Measurements from ENCODE around the gene AQP12A. TPM values are rescaled to one million over a fixed set of nuclear protein-coding genes. Genes with fewer than 3 reads are reported as not detected.

Gene AQP12A
- total RNA-seq, 2 experiments from 2014 or later, result not detected

DNA sequence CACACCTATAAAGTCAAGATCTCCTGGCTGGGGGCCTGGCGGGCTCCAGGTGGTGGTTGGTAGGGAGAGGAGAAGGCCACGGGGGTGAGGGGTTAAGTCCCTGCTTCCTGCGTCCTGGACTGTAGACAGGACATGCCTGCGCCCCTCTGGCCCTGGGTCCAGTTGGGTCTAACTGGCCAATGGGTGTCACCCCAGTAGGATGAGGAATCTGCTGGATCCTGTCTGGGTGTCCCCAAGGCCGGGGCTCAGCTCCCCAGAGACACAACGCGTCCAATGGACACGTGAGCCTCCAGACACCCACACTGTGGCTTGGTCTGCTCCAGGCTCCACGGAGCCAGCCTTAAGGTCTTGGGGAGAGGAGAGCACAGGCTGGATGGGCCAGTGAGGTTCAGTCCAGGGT, 19.6 kb downstream of the AQP12A start:
- ATAC-seq (ENCODE audit: poor library complexity) (no peak), DNase-seq (no peak)
- TF ChIP-seq, protein P1, sequence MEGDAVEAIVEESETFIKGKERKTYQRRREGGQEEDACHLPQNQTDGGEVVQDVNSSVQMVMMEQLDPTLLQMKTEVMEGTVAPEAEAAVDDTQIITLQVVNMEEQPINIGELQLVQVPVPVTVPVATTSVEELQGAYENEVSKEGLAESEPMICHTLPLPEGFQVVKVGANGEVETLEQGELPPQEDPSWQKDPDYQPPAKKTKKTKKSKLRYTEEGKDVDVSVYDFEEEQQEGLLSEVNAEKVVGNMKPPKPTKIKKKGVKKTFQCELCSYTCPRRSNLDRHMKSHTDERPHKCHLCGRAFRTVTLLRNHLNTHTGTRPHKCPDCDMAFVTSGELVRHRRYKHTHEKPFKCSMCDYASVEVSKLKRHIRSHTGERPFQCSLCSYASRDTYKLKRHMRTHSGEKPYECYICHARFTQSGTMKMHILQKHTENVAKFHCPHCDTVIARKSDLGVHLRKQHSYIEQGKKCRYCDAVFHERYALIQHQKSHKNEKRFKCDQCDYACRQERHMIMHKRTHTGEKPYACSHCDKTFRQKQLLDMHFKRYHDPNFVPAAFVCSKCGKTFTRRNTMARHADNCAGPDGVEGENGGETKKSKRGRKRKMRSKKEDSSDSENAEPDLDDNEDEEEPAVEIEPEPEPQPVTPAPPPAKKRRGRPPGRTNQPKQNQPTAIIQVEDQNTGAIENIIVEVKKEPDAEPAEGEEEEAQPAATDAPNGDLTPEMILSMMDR (IDR thresholded peaks at IDR 0.05), result no peak
- H3K36me3 Mint-ChIP-seq (ENCODE audit: low read depth), result no peaks in the 10 kb centered on the region
- no peaks in the 10 kb centered on the region for H3K27me3 ChIP-seq (ENCODE audit: control insufficient read depth in 1 of 2, insufficient read depth in 2 of 2, low read length in 2 of 2)
- no peak overlapping the region for H3K4me3 Mint-ChIP-seq
- H3K4me1 ChIP-seq (ENCODE audit: insufficient read depth, low read length), result no peaks in the 10 kb centered on the region
- no peaks in the 10 kb centered on the region for H3K36me3 ChIP-seq (ENCODE audit: insufficient read depth, low read length)
- intact Hi-C loops (cut with DNase I, micrococcal nuclease), result loop anchor here in 1 of 2 experiments (10.0 kb wide), 1 partner anchor 46 kb away; no protein-coding TSS in a partner anchor
- H3K9me3 ChIP-seq (ENCODE audit: control insufficient read depth in 1 of 2, insufficient read depth in 1 of 2, low read length in 2 of 2), result no peaks in the 10 kb centered on the region
- no peak overlapping the region for H3K27ac ChIP-seq (ENCODE audit: low read depth in 1 of 2, low read length in 2 of 2)
- peaks cover 4% of the 10 kb centered on the region for H3K27me3 Mint-ChIP-seq
- H3K9me3 Mint-ChIP-seq, result no peaks in the 10 kb centered on the region
- no peak overlapping the region for H3K27ac Mint-ChIP-seq
- CTCF ChIA-PET, result no interaction called here
- no peaks in the 10 kb centered on the region for H3K4me1 Mint-ChIP-seq (ENCODE audit: low read depth)
- POLR2A ChIA-PET, result no interaction called here
- H3K4me3 ChIP-seq (ENCODE audit: low read length), result no peak overlapping the region

DNA sequence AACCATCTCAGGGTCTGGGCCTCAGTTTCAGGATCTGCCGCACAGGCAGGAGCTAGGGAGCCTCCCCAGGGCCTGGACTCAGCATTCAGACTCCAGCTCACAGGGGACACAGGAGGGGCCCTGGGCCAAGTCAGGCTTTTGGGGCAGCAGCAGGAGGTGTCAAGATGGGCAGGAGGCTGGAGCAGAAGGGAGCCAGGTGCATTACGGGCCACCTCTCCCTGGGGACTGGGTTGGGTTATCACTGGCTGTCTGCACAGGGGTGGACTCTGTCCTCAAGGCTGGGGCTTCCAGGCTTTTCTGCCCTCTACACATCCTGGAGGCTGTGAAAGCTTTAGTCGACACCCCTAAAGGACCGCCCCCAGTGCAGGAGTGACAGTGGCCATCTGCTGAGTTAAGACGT, 20.0 kb downstream of the AQP12A start:
- Histone ChIP-seq H3K27ac (ENCODE audit: low read depth in 1 of 2, low read length in 2 of 2) (no peak overlapping the region), H3K9me3 (ENCODE audit: control insufficient read depth in 1 of 2, insufficient read depth in 1 of 2, low read length in 2 of 2) (no peaks in the 10 kb centered on the region), H3K4me1 (ENCODE audit: insufficient read depth, low read length) (no peaks in the 10 kb centered on the region), H3K4me3 (ENCODE audit: low read length) (no peak overlapping the region), H3K27me3 (ENCODE audit: control insufficient read depth in 1 of 2, insufficient read depth in 2 of 2, low read length in 2 of 2) (no peaks in the 10 kb centered on the region), H3K36me3 (ENCODE audit: insufficient read depth, low read length) (no peaks in the 10 kb centered on the region)
- ATAC-seq (ENCODE audit: poor library complexity) (no peak), DNase-seq (no peak)
- Mint-ChIP-seq H3K27ac (no peak overlapping the region), H3K4me3 (no peak overlapping the region), H3K4me1 (ENCODE audit: low read depth) (no peaks in the 10 kb centered on the region), H3K9me3 (no peaks in the 10 kb centered on the region), H3K36me3 (ENCODE audit: low read depth) (no peaks in the 10 kb centered on the region), H3K27me3 (peaks cover 4% of the 10 kb centered on the region)
- intact Hi-C loops (cut with DNase I, micrococcal nuclease), result loop anchor here in 1 of 2 experiments (10.0 kb wide), 1 partner anchor 47 kb away; no protein-coding TSS in a partner anchor
- ChIA-PET POLR2A (no interaction called here), CTCF (no interaction called here)
- TF ChIP-seq, protein P1 (IDR thresholded peaks at IDR 0.05), result no peak

DNA sequence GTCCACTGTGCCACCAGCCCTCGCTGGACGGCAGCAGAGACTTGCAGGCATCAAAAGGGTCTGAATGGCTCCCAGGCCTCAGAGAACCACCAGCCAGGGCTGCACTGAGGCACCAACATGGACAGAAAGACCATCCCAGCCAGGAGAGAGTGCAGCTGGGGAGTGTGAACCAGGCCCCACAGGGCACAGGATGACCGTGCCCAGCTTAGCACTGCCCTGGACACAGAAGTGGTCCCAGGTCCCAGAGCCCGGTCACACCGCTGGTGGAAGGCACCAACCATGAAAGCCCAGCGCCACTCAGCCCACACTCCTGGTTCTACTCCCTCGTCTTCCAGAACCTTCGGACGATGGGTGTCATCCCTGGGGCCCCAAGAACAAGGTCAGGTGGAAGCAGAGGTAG, 20.5 kb downstream of the AQP12A start:
- H3K27ac Mint-ChIP-seq, result no peak overlapping the region
- no peaks in the 10 kb centered on the region for H3K9me3 Mint-ChIP-seq
- Histone ChIP-seq H3K27ac (ENCODE audit: low read depth in 1 of 2, low read length in 2 of 2) (no peak overlapping the region), H3K27me3 (ENCODE audit: control insufficient read depth in 1 of 2, insufficient read depth in 2 of 2, low read length in 2 of 2) (no peaks in the 10 kb centered on the region), H3K4me1 (ENCODE audit: insufficient read depth, low read length) (no peaks in the 10 kb centered on the region), H3K9me3 (ENCODE audit: control insufficient read depth in 1 of 2, insufficient read depth in 1 of 2, low read length in 2 of 2) (peaks cover 0 to 1% of the 10 kb centered on the region in 2 experiments), H3K36me3 (ENCODE audit: insufficient read depth, low read length) (no peaks in the 10 kb centered on the region), H3K4me3 (ENCODE audit: low read length) (no peak overlapping the region)
- no peaks in the 10 kb centered on the region for H3K4me1 Mint-ChIP-seq (ENCODE audit: low read depth)
- POLR2A ChIA-PET, result no interaction called here
- no peak for DNase-seq
- peaks cover 4% of the 10 kb centered on the region for H3K27me3 Mint-ChIP-seq
- CTCF ChIA-PET, result no interaction called here
- TF ChIP-seq, protein P1 (IDR thresholded peaks at IDR 0.05), result no peak
- H3K4me3 Mint-ChIP-seq, result no peak overlapping the region
- no peak for ATAC-seq (ENCODE audit: poor library complexity)
- no peaks in the 10 kb centered on the region for H3K36me3 Mint-ChIP-seq (ENCODE audit: low read depth)
- intact Hi-C loops (cut with DNase I, micrococcal nuclease), result loop anchor here in 1 of 2 experiments (10.0 kb wide), 1 partner anchor 47 kb away; no protein-coding TSS in a partner anchor
